ENCODE results near the gene DLST. TPM values are rescaled to one million over a fixed set of nuclear protein-coding genes. Genes with fewer than 3 reads are reported as not detected.
A peak's percentile ranks its signal among the peaks of the same experiment; 100 is the strongest.
"Not testable (repeated sequence)": the region's sequence is repeated elsewhere in the genome, so short reads cannot be mapped to it uniquely, and the experiment has no call there.

The DLST gene
- polyA plus RNA-seq, 3 donors: 6.7 to 76.5 (median 7.3) TPM

GRCh38 chr14:74927225-74927624 lies 45.5 kb downstream of the DLST start:
- intact Hi-C loops (cut with micrococcal nuclease): no loop called here
- no peaks in the 10 kb centered on the region for H3K36me3 Mint-ChIP-seq
- DNase-seq: no peak
- Histone ChIP-seq H3K36me3 (replicated peaks in 1 of 2; ENCODE audit: control insufficient read depth in 1 of 2, insufficient read depth in 2 of 2, low read length in 2 of 2) (no peaks in the 10 kb centered on the region), H2AFZ (ENCODE audit: insufficient read depth, low read depth, low read length, poor library complexity, severe bottlenecking) (no peak overlapping the region), H3K4me2 (replicated peaks; ENCODE audit: extremely low read depth, low read length, poor library complexity, severe bottlenecking) (no peak overlapping the region), H3K9me3 (replicated peaks in 1 of 2; ENCODE audit: control insufficient read depth in 1 of 2, insufficient read depth in 1 of 2, low read length in 2 of 2) (no peaks in the 10 kb centered on the region), H3K4me1 (ENCODE audit: control insufficient read depth in 1 of 2, insufficient read depth in 2 of 2, low read length in 2 of 2) (peaks cover 4 to 6% of the 10 kb centered on the region in 2 donors), H3K27me3 (ENCODE audit: control insufficient read depth in 2 of 2, insufficient read depth in 2 of 2, low read length in 2 of 2) (peaks cover 3 to 15% of the 10 kb centered on the region in 2 donors), H3K27ac (ENCODE audit: low read depth in 1 of 2, low read length in 2 of 2) (no peak overlapping the region), H3K4me3 (replicated peaks in 1 of 3; ENCODE audit: low read depth in 2 of 3, low read length in 3 of 3) (no peak overlapping the region), H3K79me2 (ENCODE audit: insufficient read depth, low read length) (no peaks in the 10 kb centered on the region), H3K9ac (ENCODE audit: insufficient read depth, low read length, poor library complexity, severe bottlenecking) (no peak overlapping the region), H4K20me1 (ENCODE audit: insufficient read depth, low read length) (no peaks in the 10 kb centered on the region)
- H3K4me3 Mint-ChIP-seq: no peak overlapping the region
- H3K9me3 Mint-ChIP-seq: peaks cover 0 to 2% (median 0%) of the 10 kb centered on the region in 7 donors
- no peak overlapping the region for H3K27ac Mint-ChIP-seq
- H3K4me1 Mint-ChIP-seq: peaks cover 7% of the 10 kb centered on the region
- WGBS (ENCODE audit: insufficient coverage): 100% methylated on average over 3 of the region's 6 CpGs
- H3K27me3 Mint-ChIP-seq (ENCODE audit: low read depth in 3 of 3): peaks cover 15 to 19% (median 19%) of the 10 kb centered on the region in 3 donors
- TF ChIP-seq CTCF (IDR thresholded peaks at IDR 0.05): no peak

GRCh38 chr14:74929242-74929641 lies 47.5 kb downstream of the DLST start:
- no peak for DNase-seq
- no peaks in the 10 kb centered on the region for H3K9me3 ChIP-seq (replicated peaks in 1 of 2; ENCODE audit: control insufficient read depth in 1 of 2, insufficient read depth in 1 of 2, low read length in 2 of 2)
- Mint-ChIP-seq H3K36me3 (no peaks in the 10 kb centered on the region), H3K9me3 (peaks cover 0 to 2% (median 0%) of the 10 kb centered on the region in 7 donors), H3K27ac (no peak overlapping the region), H3K27me3 (ENCODE audit: low read depth in 3 of 3) (peaks cover 5 to 10% (median 9%) of the 10 kb centered on the region in 3 donors), H3K4me1 (peaks cover 12% of the 10 kb centered on the region), H3K4me3 (no peak overlapping the region)
- H3K27me3 ChIP-seq (ENCODE audit: control insufficient read depth in 2 of 2, insufficient read depth in 2 of 2, low read length in 2 of 2): no peaks in the 10 kb centered on the region
- H3K27ac ChIP-seq (ENCODE audit: low read depth in 1 of 2, low read length in 2 of 2): no peak overlapping the region
- 37% methylated on average over 4 of the region's 6 CpGs for WGBS (ENCODE audit: insufficient coverage)
- H4K20me1 ChIP-seq (ENCODE audit: insufficient read depth, low read length): no peaks in the 10 kb centered on the region
- no peak overlapping the region for H3K4me2 ChIP-seq (replicated peaks; ENCODE audit: extremely low read depth, low read length, poor library complexity, severe bottlenecking)
- H3K9ac ChIP-seq (ENCODE audit: insufficient read depth, low read length, poor library complexity, severe bottlenecking): no peak overlapping the region
- peak overlapping the region; percentile 53 for H2AFZ ChIP-seq (ENCODE audit: insufficient read depth, low read depth, low read length, poor library complexity, severe bottlenecking)
- intact Hi-C loops (cut with micrococcal nuclease): no loop called here
- no peak for TF ChIP-seq CTCF (IDR thresholded peaks at IDR 0.05)
- H3K79me2 ChIP-seq (ENCODE audit: insufficient read depth, low read length): no peaks in the 10 kb centered on the region
- no peak overlapping the region for H3K4me3 ChIP-seq (replicated peaks in 1 of 3; ENCODE audit: low read depth in 2 of 3, low read length in 3 of 3)
- H3K4me1 ChIP-seq (ENCODE audit: control insufficient read depth in 1 of 2, insufficient read depth in 2 of 2, low read length in 2 of 2): peaks cover 0 to 6% of the 10 kb centered on the region in 2 donors
- H3K36me3 ChIP-seq (replicated peaks in 1 of 2; ENCODE audit: control insufficient read depth in 1 of 2, insufficient read depth in 2 of 2, low read length in 2 of 2): no peaks in the 10 kb centered on the region

GRCh38 chr14:74931744-74932143 lies 50.0 kb downstream of the DLST start:
- H3K27ac ChIP-seq (ENCODE audit: low read depth in 1 of 2, low read length in 2 of 2); H3K27me3 ChIP-seq (ENCODE audit: control insufficient read depth in 2 of 2, insufficient read depth in 2 of 2, low read length in 2 of 2); H3K4me1 ChIP-seq (ENCODE audit: control insufficient read depth in 1 of 2, insufficient read depth in 2 of 2, low read length in 2 of 2); H4K20me1 ChIP-seq (ENCODE audit: insufficient read depth, low read length); H3K36me3 Mint-ChIP-seq; intact Hi-C loops (cut with micrococcal nuclease); H3K4me2 ChIP-seq (replicated peaks; ENCODE audit: extremely low read depth, low read length, poor library complexity, severe bottlenecking); H3K9ac ChIP-seq (ENCODE audit: insufficient read depth, low read length, poor library complexity, severe bottlenecking); H3K9me3 ChIP-seq (replicated peaks in 1 of 2; ENCODE audit: control insufficient read depth in 1 of 2, insufficient read depth in 1 of 2, low read length in 2 of 2); H3K36me3 ChIP-seq (replicated peaks in 1 of 2; ENCODE audit: control insufficient read depth in 1 of 2, insufficient read depth in 2 of 2, low read length in 2 of 2); H3K4me3 Mint-ChIP-seq; DNase-seq; H3K9me3 Mint-ChIP-seq; H3K79me2 ChIP-seq (ENCODE audit: insufficient read depth, low read length); H3K27ac Mint-ChIP-seq; H2AFZ ChIP-seq (ENCODE audit: insufficient read depth, low read depth, low read length, poor library complexity, severe bottlenecking); H3K27me3 Mint-ChIP-seq (ENCODE audit: low read depth in 3 of 3); H3K4me3 ChIP-seq (replicated peaks in 1 of 3; ENCODE audit: low read depth in 2 of 3, low read length in 3 of 3): not testable (repeated sequence)
- 85% methylated on average over 5 of the region's 9 CpGs for WGBS (ENCODE audit: insufficient coverage)
- peaks cover 13% of the 10 kb centered on the region for H3K4me1 Mint-ChIP-seq
